Measurements from ENCODE around the gene PHKG2. TPM values are rescaled to one million over a fixed set of nuclear protein-coding genes. Genes with fewer than 3 reads are reported as not detected.

PHKG2 gene
- total RNA-seq, 2 experiments from 2014 or later: 27.8 to 30.3 TPM

DNA sequence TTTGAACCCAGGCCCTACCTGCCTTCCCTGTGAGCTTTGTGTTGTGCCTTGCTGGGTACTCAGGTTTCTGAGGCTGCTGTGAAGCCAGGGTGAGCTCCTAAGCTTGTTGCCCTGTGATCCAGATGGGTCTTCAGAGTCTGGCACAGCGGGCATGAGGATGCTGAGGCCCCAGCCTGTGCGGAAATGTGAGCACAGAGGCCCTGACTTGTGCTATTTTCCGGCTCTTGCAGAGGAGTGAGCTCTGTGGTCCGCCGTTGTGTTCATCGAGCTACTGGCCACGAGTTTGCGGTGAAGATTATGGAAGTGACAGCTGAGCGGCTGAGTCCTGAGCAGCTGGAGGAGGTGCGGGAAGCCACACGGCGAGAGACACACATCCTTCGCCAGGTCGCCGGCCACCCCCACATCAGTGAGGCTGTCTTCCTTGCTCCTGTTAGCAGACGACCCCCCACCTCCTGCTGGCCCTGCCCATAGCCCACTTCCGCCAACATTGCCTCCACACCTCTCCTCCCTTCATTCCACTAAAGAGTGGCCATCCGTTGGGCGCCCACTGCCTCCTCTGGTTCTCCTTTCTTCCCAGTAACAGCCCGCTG, 2.7 kb downstream of the PHKG2 start:
- ChIA-PET POLR2A (interaction anchor here (0.9 to 2.0 kb wide), 8 partner anchors 9 to 92 kb away, joined by 3 to 7 read pairs (median 3); no protein-coding TSS in a partner anchor), CTCF (no interaction called here)
- H3K27ac Mint-ChIP-seq: no peak overlapping the region
- H3K27me3 Mint-ChIP-seq: no peaks in the 10 kb centered on the region
- peaks cover 24% of the 10 kb centered on the region for H3K36me3 Mint-ChIP-seq (ENCODE audit: low read depth)
- peaks cover 21% of the 10 kb centered on the region for H3K4me1 Mint-ChIP-seq (ENCODE audit: low read depth)
- TF ChIP-seq, protein P1, sequence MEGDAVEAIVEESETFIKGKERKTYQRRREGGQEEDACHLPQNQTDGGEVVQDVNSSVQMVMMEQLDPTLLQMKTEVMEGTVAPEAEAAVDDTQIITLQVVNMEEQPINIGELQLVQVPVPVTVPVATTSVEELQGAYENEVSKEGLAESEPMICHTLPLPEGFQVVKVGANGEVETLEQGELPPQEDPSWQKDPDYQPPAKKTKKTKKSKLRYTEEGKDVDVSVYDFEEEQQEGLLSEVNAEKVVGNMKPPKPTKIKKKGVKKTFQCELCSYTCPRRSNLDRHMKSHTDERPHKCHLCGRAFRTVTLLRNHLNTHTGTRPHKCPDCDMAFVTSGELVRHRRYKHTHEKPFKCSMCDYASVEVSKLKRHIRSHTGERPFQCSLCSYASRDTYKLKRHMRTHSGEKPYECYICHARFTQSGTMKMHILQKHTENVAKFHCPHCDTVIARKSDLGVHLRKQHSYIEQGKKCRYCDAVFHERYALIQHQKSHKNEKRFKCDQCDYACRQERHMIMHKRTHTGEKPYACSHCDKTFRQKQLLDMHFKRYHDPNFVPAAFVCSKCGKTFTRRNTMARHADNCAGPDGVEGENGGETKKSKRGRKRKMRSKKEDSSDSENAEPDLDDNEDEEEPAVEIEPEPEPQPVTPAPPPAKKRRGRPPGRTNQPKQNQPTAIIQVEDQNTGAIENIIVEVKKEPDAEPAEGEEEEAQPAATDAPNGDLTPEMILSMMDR (IDR thresholded peaks at IDR 0.05): no peak
- intact Hi-C loops (cut with micrococcal nuclease): no loop called here
- H3K9me3 Mint-ChIP-seq: no peaks in the 10 kb centered on the region
- DNase-seq: no peak
- ATAC-seq: no peak
- H3K4me3 Mint-ChIP-seq: peak overlapping the region; percentile 9

- DNase-seq: no peak
- ChIA-PET CTCF (interaction anchor here (1.0 to 1.4 kb wide), 2 partner anchors 61 kb away, joined by 3 to 4 read pairs; no protein-coding TSS in a partner anchor), POLR2A (interaction anchor here (0.7 to 1.2 kb wide), 2 partner anchors 9 to 11 kb away, joined by 3 to 4 read pairs; no protein-coding TSS in a partner anchor)
- no peak overlapping the region for H3K27ac Mint-ChIP-seq
- no peaks in the 10 kb centered on the region for H3K27me3 Mint-ChIP-seq
- H3K4me3 Mint-ChIP-seq: no peak overlapping the region
- TF ChIP-seq, protein P1 (IDR thresholded peaks at IDR 0.05): no peak
- intact Hi-C loops (cut with micrococcal nuclease): no loop called here
- H3K9me3 Mint-ChIP-seq: no peaks in the 10 kb centered on the region
- no peak for ATAC-seq
- H3K36me3 Mint-ChIP-seq (ENCODE audit: low read depth): peaks cover 23% of the 10 kb centered on the region
- H3K4me1 Mint-ChIP-seq (ENCODE audit: low read depth): peaks cover 14% of the 10 kb centered on the region
Observed at GRCh38 chr16:30753596-30753995, 5.4 kb downstream of the PHKG2 start.

- DNase-seq (no peak), ATAC-seq (no peak)
- TF ChIP-seq, protein P1 (IDR thresholded peaks at IDR 0.05): no peak
- H3K4me3 Mint-ChIP-seq: no peak overlapping the region
- intact Hi-C loops (cut with micrococcal nuclease): no loop called here
- H3K36me3 Mint-ChIP-seq (ENCODE audit: low read depth): peaks cover 14% of the 10 kb centered on the region
- no peaks in the 10 kb centered on the region for H3K9me3 Mint-ChIP-seq
- no peaks in the 10 kb centered on the region for H3K27me3 Mint-ChIP-seq
- POLR2A ChIA-PET: no interaction called here
- H3K27ac Mint-ChIP-seq: no peak overlapping the region
- CTCF ChIA-PET: no interaction called here
- peaks cover 11% of the 10 kb centered on the region for H3K4me1 Mint-ChIP-seq (ENCODE audit: low read depth)
Observed at GRCh38 chr16:30755955-30756780, 7.9 kb downstream of the PHKG2 start.

GRCh38 chr16:30756781-30757100, 8.5 kb downstream of the PHKG2 start:
- ATAC-seq: no peak
- H3K4me3 Mint-ChIP-seq: no peak overlapping the region
- TF ChIP-seq, protein P1 (IDR thresholded peaks at IDR 0.05): no peak
- ChIA-PET POLR2A (interaction anchor here (1.3 kb wide), 1 partner anchor 18 kb away, joined by 6 read pairs; no protein-coding TSS in a partner anchor), CTCF (no interaction called here)
- H3K27ac Mint-ChIP-seq: no peak overlapping the region
- H3K27me3 Mint-ChIP-seq: no peaks in the 10 kb centered on the region
- H3K9me3 Mint-ChIP-seq: no peaks in the 10 kb centered on the region
- peaks cover 10% of the 10 kb centered on the region for H3K4me1 Mint-ChIP-seq (ENCODE audit: low read depth)
- no peak for DNase-seq
- intact Hi-C loops (cut with micrococcal nuclease): no loop called here
- peaks cover 9% of the 10 kb centered on the region for H3K36me3 Mint-ChIP-seq (ENCODE audit: low read depth)

DNA sequence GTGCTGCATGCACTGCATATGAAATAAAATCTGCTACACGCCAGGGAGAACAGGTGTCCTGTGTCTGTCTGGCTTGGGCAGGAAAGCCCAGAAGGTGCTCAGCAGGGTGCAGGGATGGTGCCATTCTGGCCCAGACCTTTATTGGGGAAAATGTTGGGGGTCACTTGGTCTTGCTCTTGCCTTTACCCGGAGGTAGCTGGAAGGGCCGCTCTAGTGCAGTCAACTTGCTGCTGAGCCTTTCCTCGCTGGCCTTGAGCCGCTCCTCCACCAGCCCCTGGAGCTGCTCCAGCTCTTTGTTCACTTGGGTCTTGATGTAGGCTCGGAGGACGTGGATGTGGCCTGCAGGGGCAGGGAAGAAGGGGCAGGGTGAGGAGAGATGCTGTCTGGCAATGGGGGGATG, 9.1 kb downstream of the PHKG2 start:
- intact Hi-C loops (cut with micrococcal nuclease): no loop called here

More for the DNA sequence above, 9.1 kb downstream of the PHKG2 start:
- ATAC-seq: no peak
- POLR2A ChIA-PET: interaction anchor here (1.0 to 1.3 kb wide), 2 partner anchors 17 to 21 kb away, joined by 3 to 6 read pairs; no protein-coding TSS in a partner anchor
- DNase-seq: no peak
- Mint-ChIP-seq H3K4me3 (no peak overlapping the region), H3K27me3 (no peaks in the 10 kb centered on the region), H3K9me3 (no peaks in the 10 kb centered on the region), H3K4me1 (ENCODE audit: low read depth) (peaks cover 10% of the 10 kb centered on the region), H3K36me3 (ENCODE audit: low read depth) (peaks cover 9% of the 10 kb centered on the region), H3K27ac (no peak overlapping the region)
- TF ChIP-seq, protein P1 (IDR thresholded peaks at IDR 0.05): no peak
- CTCF ChIA-PET: interaction anchor here (0.6 kb wide), 1 partner anchor 57 kb away, joined by 3 read pairs; no protein-coding TSS in a partner anchor
